Mucosa of stomach (tissue), 1 donor: ENCODE results near the gene ARHGEF25.
"Not testable (repeated sequence)": the region's sequence is repeated elsewhere in the genome, so short reads cannot be mapped to it uniquely, and the experiment has no call there.

Experiments used
- H3K27me3 ChIP-seq: one replicate; pipeline ENCODE4 v1.7.0; 2013; ENCODE audit warnings: mild to moderate bottlenecking, low read length; ENCODE audit not compliant: control insufficient read depth, insufficient read depth
- H3K36me3 ChIP-seq: one replicate; pipeline ENCODE4 v1.7.0; 2013; ENCODE audit warnings: low read length; ENCODE audit not compliant: control insufficient read depth, insufficient read depth
- H3K4me1 ChIP-seq: one replicate; pipeline ENCODE4 v1.7.0; 2013; ENCODE audit warnings: mild to moderate bottlenecking, low read length; ENCODE audit not compliant: control insufficient read depth, insufficient read depth
- H3K4me3 ChIP-seq: one replicate; pipeline ENCODE4 v1.7.0; 2013; ENCODE audit warnings: low read length
- H3K9ac ChIP-seq: one replicate; pipeline ENCODE4 v1.7.0; 2013; ENCODE audit warnings: mild to moderate bottlenecking, low read length, moderate library complexity
- H3K9me3 ChIP-seq: one replicate; pipeline ENCODE4 v1.7.0; 2013; ENCODE audit warnings: mild to moderate bottlenecking, low read length, moderate library complexity; ENCODE audit not compliant: control insufficient read depth
- donor health status: Pancreatic carcinoma.

Gene ARHGEF25

GRCh38 chr12:57641699-57642442 lies 30.6 kb downstream of the ARHGEF25 start:
- H3K4me3 ChIP-seq = no peak overlapping the region
- no peaks in the 10 kb centered on the region for H3K36me3 ChIP-seq
- no peaks in the 10 kb centered on the region for H3K4me1 ChIP-seq
- H3K9me3 ChIP-seq = no peaks in the 10 kb centered on the region
- peaks cover 10% of the 10 kb centered on the region for H3K27me3 ChIP-seq
- H3K9ac ChIP-seq = no peak overlapping the region

GRCh38 chr12:57645990-57646658 lies 34.9 kb downstream of the ARHGEF25 start:
- H3K4me1 ChIP-seq, H3K9me3 ChIP-seq, H3K36me3 ChIP-seq, H3K4me3 ChIP-seq, H3K9ac ChIP-seq, H3K27me3 ChIP-seq: not testable (repeated sequence)

DNA sequence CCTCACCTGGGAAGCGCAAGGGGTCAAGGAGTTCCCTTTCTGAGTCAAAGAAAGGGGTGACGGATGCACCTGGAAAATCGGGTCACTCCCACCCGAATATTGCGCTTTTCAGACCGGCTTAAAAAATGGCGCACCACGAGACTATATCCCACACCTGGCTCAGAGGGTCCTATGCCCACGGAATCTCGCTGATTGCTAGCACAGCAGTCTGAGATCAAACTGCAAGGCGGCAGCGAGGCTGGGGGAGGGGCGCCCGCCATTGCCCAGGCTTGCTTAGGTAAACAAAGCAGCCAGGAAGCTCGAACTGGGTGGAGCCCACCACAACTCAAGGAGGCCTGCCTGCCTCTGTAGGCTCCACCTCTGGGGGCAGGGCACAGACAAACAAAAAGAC lies 35.4 kb downstream of the ARHGEF25 start:
- not testable (repeated sequence) for H3K4me3 ChIP-seq, H3K4me1 ChIP-seq, H3K9me3 ChIP-seq, H3K27me3 ChIP-seq, H3K36me3 ChIP-seq, H3K9ac ChIP-seq

- Histone ChIP-seq H3K4me3 (no peak overlapping the region), H3K4me1 (no peaks in the 10 kb centered on the region), H3K9ac (no peak overlapping the region), H3K36me3 (no peaks in the 10 kb centered on the region), H3K9me3 (no peaks in the 10 kb centered on the region), H3K27me3 (no peaks in the 10 kb centered on the region)
Measured at GRCh38 chr12:57654042-57654441, 42.8 kb downstream of the ARHGEF25 start.

DNA sequence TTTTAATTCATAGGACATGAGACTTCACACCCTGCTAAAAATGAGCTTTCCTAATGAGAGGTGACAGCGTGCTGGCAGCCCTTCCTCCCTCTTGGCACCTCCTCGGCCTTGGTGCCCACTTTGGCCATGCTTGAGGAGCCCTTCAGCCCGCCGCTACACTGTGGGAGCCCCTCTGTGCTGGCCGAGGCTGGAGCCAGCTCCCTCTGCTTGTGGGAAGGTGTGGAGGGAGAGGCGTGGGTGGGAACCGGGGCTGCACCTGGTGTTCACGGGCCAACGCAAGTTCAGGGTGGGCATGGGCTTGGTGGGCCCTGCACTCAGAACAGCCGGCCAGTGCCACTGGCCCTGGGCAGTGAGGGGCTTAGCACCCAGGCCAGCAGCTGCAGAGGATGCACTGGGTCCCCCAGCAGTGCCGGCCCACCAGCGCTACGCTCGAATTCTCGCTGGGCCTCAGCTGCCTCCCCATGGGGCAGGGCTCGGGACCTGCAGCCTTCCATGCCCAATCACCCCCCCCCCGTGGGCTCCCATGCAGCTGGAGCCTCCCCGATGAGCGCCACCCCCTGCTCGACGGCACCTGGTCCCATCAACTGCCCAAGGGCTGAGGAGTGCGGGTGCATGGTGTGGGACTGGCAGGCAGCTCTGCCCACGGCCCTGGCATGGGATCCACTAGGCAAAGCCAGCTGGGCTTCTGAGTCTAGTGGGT lies 44.5 kb downstream of the ARHGEF25 start:
- Histone ChIP-seq H3K9me3 (no peaks in the 10 kb centered on the region), H3K4me1 (no peaks in the 10 kb centered on the region), H3K4me3 (no peak overlapping the region)

DNA sequence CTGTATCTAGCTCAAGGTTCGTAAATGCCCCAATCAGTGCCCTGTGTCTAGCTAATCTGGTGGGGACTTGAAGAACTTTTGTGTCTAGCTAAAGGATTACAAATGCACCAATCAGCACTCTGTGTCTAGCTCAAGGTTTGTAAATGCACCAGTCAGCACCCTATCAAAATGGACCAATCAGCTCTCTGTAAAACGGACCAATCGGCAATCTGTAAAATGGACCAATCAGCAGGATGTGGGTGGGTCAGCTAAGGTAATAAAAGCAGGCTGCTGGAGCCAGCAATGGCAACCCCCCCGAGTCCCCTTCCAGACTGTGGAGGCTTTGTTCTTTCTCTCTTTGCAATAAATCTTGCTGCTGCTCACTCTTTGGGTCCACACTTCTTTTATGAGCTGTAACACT lies 45.2 kb downstream of the ARHGEF25 start:
- H3K27me3 ChIP-seq, H3K9ac ChIP-seq, H3K4me1 ChIP-seq, H3K9me3 ChIP-seq, H3K4me3 ChIP-seq, H3K36me3 ChIP-seq: not testable (repeated sequence)

More for the DNA sequence above, 44.5 kb downstream of the ARHGEF25 start:
- Histone ChIP-seq H3K36me3 (no peaks in the 10 kb centered on the region), H3K9ac (no peak overlapping the region), H3K27me3 (no peaks in the 10 kb centered on the region)

DNA sequence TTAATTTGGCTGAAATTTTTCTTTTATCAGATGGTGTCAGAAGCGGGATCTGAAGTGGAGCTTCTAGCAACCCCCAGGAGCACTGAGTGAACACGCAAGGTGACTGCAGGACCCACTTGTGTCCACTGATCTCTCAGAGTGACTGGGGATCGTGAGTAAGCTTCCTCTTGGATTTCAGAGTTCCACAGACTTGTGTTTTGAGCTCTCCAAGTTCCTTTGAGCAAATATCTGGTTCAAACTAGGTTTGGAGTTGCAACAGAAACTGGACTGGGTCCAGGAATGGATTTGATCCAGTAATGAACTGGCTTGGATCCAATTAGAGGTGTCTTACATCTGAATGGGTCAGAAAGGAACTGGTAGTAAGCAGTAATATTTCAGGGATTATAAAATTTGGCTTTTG lies 46.5 kb downstream of the ARHGEF25 start:
- Histone ChIP-seq H3K4me3 (no peak overlapping the region), H3K9me3 (no peaks in the 10 kb centered on the region), H3K9ac (no peak overlapping the region), H3K36me3 (no peaks in the 10 kb centered on the region), H3K27me3 (no peaks in the 10 kb centered on the region), H3K4me1 (no peaks in the 10 kb centered on the region)

DNA sequence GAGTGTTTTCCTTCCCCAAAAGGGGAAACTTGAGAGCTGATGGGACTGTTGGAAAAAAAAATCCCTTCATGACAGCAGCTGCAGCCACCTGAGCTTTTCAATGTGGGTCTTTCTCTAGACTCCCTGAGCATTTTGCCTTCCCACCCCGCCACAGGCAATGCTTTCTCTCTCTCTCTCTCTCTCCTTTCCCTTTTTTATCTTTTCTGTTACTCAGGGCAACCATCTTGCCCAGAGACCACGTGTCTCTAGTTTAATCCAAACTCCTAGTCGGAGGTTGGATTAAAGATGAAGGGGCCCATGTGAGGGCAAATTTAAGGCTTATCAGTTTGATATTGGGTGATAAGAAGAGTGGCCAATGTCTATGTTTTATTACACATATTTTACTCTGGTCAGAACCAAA lies 47.7 kb downstream of the ARHGEF25 start:
- no peak overlapping the region for H3K4me3 ChIP-seq
- no peaks in the 10 kb centered on the region for H3K27me3 ChIP-seq
- H3K9me3 ChIP-seq = no peaks in the 10 kb centered on the region
- no peaks in the 10 kb centered on the region for H3K36me3 ChIP-seq
- H3K4me1 ChIP-seq = no peaks in the 10 kb centered on the region
- H3K9ac ChIP-seq = no peak overlapping the region

DNA sequence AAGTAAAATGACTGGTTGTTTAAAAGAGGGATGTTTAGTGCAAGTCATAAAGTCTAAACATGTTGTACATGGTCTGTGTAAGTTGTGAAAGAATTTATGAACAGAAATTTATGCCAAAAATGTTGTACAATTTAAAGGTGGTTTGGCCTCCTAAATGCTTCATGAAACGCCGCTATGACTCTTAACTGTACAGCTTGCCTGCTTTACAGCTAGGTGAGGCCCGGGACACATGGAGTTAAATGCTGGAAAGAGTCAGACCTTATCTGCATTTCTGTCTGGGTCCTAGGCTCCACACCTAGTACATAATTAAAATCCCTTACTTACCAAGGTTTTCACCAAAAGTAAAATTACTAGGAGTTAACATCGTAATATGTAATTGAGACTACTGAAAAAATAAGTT lies 50.1 kb downstream of the ARHGEF25 start:
- no peaks in the 10 kb centered on the region for H3K9me3 ChIP-seq
- no peaks in the 10 kb centered on the region for H3K27me3 ChIP-seq
- no peak overlapping the region for H3K4me3 ChIP-seq
- H3K9ac ChIP-seq = no peak overlapping the region
- H3K4me1 ChIP-seq = no peaks in the 10 kb centered on the region
- no peaks in the 10 kb centered on the region for H3K36me3 ChIP-seq

DNA sequence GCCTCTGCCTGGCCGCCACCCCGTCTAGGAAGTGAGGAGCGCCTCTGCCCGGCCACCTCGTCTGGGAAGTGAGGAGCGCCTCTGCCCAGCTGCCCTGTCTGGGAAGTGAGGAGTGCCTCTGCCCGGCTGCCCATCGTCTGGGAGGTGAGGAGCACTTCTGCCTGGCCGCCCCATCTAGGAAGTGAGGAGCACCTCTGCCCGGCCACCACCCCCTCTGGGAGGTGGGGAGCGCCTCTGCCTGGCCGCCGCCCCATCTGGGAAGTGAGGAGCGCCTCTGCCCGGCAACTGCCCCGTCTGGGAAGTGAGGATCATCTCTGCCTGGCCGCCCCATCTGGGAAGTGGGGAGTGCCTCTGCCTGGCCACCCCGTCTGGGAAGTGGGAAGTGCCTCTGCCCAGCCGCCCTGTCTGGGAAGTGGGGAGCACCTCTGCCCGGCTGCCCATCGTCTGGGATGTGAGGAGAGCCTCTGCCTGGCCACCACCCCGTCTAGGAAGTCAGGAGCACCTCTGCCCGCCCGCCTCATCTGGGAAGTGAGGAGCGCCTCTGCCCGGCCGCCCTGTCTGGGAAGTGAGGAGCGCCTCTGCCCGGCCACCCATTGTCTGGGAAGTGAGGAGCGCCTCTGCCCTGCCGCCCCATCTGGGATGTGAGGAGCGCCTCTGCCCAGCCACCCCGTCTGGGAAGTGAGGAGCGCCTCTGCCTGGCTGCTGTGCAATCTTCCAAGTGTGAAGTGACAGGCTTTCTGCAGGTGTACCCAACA lies 54.0 kb downstream of the ARHGEF25 start:
- not testable (repeated sequence) for H3K4me1 ChIP-seq, H3K9me3 ChIP-seq, H3K36me3 ChIP-seq, H3K4me3 ChIP-seq, H3K9ac ChIP-seq, H3K27me3 ChIP-seq
